GM21619 (cell line): Measurements from ENCODE around the gene KDR.

Experiments
- ATAC-seq: cut with Tn5 transposase; IDR thresholded peaks from one replicate; pipeline ENCODE4 v1.9.1; 2021; ENCODE audit not compliant: unreplicated experiment

The KDR gene

DNA sequence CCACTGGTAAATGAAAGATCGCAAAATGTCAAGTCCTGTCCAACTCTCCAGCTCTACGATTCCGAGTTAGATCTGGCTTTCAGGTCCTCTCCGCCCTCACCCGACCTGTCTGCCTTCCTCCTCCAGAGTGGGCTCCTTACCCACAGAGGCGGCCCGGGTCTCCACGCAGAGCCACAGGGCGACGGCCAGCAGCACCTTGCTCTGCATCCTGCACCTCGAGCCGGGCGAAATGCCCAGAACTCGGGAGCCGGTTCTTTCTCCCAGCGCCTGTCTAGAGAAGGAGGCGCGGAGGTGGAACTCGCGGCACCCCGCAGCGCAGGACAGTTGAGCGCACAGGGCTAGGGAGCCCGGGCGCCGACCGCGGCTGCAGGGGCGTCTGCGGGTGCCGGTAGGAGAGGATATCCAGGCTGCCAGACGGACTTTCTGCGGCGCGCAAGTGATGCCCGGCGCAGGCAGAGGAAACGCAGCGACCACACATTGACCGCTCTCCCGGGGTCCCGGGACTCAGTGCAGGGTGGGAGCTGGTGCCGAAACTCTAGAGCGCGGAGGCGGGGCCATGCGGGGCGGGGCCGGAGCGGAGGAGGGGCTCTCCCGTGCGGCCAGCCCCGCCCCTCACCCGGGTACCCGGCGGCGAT is at the start of gene KDR:
KDR (minus strand) TSS at position 509 of the 635 bp plus-strand sequence; CDS start at position 207, 302 bp downstream.
- no peak for ATAC-seq

DNA sequence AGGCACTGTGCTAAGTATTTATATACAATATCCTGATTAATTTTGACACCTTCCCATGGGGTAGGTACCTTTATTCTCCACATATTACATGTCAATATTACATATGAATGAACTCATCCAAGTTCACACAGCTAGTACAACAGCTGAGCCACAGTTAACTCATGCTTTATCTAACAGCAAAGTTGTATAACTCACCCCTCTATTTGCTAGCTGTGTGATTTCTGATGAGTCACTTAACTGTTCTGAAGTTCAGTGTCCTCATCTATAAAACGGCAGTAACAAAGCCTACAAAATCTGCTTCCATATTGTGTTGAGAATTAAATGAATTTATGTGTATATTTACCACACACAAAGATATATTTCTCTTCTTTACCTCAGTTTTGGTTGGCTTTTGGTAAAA is 48.2 kb upstream of the KDR start:
- no peak for ATAC-seq

DNA sequence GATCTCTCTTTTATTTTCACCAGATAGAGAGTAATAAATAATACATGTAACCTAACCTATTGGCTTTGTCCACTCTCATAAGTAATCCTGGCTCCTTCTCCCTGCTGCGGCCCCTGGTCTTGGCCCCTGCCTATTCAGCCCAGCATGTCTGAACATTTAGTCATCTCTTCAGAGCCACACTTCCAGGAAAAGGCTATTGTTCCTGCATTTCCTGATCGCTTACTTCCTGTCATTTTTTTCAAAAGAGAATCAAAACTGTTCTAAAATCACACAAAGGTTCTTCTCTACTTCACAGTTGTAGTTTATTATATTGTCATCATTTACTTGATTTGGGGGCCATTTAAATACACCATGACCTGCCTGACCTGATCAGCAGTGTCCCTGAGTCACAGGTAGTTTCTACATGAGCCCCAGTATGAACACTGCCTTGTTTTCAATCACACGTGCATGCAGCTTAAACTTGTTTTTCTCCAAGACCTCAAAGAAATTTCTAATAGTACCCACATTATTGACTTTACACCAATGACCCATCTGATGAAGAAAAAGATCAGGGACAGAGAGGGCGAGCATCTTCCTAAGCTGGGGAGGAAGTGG is 47.4 kb upstream of the KDR start:
- no peak for ATAC-seq

DNA sequence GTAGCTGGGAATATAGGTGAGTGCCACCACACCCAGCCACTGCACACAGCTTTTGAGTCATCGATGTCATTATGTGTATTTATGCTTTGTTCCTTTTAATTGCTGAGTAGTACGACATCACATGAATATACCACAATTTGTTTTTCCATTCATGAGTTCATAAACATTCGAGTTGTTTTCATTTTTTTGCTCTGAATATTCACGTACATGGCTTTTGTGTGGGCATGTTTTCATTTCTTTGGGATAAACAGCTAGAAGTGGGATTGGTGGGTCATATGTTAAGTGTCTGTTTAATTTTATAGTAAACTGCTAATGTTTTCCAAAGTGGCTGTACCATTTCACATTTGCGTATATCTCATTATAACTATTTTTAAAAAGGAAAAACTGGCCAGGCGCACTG is 45.1 kb upstream of the KDR start:
- ATAC-seq = no peak

DNA sequence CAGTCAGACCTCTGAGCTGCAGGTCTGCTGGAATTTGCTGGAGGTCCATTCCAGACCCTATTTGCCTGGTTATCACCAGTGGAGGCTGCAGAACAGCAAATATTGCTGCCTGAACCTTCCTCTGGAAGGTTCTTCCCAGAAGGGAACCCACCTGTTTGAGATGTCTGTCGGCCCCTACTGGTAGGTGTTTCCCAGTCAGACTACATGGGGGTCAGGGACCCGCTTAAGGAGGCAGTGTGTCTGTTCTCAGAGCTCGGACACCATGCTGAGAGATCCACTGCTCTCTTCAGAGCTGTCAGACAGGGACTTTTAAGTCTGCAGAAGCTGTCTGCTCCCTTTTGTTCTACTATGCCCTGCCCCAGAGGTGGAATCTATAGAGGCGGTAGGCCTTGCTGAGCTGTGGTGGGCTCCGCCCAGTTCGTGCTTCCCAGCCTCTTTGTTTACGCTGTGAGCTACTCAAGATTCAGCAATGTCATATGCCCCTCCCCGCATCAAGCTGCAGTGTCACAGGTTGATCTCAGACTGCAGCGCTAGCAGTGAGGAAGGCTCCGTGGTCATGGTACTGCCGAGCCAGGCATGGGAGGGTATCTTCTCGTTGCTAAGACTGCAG is 44.1 kb upstream of the KDR start:
- no peak for ATAC-seq

DNA sequence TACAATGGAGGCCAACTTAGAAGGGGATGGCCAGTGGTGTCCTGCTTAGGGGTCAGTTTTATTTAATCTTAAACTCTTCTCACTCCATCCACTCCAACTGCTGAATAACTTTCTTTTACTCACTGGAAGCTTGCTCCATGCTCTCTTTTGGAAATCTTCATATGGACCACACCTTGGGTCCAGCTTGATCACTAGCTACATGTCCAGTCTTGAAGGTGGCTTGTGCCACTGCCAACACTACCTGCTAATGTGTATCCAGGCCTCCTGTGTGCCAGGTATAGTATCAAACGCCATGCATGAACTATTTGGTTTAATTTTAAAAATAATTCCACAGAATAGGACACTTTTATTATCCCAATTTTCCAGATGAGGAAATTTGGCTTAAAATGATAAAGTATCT is 37.0 kb upstream of the KDR start:
- ATAC-seq = no peak

DNA sequence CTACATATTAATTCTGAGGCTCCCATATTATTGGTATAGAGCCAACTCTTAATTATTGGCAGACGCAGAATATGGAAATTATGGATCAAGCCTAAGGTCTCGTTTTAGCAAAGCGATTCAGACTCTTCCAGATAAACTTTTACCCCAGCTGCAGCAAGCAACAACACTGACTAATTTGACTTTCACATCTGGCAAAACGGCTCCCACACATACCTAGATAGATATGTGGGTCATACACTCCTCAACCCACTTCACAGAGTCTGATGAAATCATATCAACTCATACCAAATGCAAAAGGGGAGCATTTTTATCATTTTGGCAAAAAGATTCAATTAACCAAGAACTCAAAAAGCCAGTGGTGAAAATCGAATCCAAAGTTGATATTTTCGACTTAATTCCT is 36.3 kb upstream of the KDR start:
- no peak for ATAC-seq

DNA sequence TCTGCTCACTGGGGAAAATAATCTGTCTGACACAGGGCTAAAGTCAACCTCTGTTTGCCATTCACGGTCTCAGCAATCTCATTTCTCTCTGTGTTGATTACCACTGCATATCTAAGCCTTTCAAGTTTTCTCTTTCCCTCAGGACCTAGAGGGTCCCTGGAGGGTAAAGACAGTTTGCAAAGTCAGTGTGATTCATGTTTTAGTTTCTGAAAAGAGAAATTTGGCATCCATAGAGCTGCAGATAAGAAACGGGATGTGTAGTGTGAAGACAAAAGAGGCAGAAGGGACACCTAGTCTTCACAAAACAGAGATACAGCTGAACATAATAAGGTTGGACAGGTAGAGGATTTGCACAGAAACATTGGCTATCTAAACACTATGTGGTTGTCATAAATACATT is 34.5 kb upstream of the KDR start:
- ATAC-seq = no peak

DNA sequence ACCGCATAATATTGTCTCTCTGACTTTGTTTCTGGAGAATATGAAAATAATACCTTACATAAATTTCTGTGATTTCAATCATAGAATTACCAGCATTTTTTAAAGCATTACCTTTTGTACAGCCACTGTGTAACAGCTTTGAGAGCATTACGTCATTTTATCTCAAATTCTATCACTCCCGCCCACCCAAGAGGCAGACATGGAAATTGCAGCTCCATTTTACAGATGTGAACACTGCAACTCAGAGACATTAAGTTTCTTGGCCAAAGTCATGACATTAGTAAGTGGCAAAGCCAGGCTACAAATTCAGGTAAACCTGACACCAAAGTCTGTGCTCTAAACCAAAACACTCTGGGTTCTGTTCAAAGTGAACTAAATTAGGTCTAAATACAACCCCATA is 33.6 kb upstream of the KDR start:
- no peak for ATAC-seq

DNA sequence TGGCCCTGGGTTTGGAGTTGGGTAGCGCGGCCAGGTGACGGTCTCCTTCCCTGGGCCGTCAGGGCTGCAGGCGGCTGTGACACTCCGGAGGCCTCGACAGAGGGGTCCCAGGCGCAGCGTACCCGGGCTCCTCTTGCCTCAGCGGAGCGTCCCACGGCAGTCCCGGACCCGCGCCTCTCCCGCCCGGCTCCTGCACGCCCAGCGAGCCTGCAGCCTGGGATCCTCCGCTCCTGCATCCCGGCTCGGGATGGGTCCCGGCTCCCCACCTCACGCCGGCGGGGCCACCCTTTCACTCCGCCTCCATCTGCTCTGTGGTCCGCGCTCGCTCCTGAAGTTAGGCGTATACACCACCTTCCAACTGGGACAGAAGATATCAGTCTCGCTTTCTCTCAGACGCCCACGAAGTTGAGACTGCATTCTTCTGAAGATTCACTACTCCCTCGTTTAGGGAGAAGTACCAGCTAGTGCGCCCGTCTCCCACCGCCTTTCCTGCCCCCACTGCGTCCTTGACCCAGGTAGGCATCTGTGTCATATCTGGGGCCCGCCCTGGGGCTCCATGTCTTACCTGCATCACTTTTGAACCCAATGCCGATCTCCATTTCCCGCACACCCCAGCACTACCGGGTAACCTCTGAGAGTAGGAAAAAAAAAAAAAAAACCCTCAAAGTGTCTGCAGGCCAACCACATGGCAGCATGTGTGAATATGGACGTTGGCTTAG is 32.3 kb upstream of the KDR start:
- ATAC-seq = no peak

DNA sequence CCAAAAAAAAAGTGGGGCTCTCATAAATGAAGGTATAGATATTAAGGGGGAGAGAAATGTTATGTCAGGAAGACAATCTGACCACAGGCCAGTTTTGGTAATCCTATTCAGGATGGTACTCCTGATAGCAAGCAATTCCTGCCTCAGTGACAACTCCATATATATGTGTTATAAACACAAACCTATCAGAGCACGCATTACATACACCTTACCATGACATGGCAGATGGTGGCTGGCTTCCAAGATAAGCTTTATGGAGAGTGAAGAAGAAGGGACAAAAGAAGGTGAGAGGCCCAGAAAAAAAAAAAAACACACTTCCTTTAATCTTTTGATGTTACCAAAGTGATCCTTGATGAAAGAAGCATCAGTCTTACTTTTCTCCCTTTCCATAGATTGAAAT is 29.5 kb upstream of the KDR start:
- no peak for ATAC-seq

DNA sequence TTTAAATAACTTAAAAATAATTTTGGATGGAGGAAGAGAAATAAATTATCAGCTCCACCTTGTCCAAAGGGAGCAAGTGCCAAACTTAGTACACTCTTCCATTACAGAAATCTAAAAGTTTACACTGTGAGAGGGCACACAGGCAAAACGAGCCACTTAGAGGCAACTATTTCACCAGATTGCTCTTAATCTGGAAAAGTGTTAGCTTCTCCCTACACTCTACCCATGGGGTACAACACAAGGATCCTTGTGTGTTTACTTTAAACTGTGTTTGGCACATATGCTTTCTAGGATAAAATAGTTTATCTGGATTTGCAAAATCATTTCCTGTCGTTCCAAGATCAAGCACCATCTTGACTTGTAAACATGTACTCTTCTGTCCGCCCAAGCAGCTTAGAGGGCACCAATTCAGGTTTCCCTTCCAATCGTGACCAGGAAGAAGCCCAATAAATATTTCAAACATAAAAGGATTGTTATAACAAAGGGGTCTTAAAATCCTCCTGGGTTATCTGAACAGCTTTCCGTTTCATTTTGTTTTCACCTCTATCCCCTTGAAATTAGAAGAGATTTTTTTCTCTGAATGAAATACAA is 29.0 kb upstream of the KDR start:
- ATAC-seq = no peak

DNA sequence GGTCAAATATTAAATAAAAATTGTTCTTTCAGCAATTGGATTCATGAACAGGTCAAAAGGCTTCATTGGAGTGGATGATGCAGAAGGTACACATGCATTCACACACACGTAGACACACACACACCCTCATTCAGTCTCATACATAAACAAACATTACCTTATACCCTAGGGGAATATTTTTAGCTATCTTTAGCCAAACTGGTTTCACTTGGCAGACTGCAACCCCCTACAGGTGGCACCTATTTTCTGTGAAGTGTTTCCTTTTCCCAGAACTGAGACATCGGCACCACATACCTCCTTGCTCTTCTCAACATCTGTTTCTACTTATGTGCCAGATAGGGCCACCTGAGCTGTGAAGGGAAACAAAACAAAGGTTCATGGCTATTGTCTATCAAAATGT is 18.5 kb upstream of the KDR start:
- no peak for ATAC-seq

DNA sequence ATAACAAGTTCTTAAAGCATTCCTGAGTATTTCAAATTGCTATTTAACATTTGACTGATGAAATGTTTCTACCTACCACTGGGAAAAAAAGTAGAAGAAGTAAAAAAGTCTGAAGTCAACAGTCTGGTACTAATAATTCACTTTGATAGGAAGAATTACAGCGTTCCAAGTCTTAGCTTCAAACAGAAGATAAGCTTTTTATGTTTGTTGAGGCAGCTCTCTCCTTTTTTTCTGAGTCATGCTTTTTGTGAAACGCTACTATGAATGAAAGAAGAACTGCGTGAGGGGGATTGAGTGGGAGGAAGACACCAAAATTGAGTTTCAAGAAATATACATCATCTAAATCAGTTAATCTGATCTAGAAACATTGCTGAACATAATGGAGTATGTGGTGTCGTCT is 13.0 kb upstream of the KDR start:
- no peak for ATAC-seq

DNA sequence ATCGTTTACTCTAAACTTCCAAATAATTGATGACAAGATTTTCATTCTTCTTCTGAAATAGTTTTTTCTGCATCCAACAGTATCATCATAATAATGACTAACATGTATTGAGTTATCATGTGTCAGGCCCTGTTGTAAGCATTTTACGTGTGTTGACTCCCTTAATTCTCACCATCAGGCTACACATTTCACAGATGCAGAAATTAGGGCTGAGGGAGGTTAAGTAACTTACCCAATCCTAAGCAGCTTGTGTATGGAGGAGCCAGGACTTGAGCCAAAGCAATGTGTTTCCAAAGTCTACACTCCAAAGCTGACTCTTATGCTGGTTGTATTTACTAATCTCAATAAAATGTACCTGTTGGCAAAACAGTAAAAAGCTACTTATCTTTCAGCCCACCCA is 11.2 kb upstream of the KDR start:
- no peak for ATAC-seq

DNA sequence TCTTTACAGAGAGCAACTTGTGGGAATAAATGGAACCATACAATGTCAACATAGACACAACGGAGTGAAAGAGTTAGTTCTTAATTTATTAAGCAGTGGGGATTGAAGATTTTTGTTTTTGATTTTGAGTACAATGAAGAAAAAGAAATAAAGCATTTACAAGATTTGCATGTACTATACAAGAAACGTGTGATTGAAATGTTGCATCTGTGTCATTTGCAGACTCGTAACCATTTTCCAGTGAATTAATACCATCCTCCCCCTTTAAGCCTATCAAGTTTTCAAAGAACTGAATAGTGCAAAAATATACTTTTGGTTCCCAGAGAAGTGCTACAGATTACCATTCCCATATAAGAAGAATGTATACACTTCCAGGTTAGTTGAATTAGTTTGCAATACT is 8.6 kb upstream of the KDR start:
- ATAC-seq = no peak

DNA sequence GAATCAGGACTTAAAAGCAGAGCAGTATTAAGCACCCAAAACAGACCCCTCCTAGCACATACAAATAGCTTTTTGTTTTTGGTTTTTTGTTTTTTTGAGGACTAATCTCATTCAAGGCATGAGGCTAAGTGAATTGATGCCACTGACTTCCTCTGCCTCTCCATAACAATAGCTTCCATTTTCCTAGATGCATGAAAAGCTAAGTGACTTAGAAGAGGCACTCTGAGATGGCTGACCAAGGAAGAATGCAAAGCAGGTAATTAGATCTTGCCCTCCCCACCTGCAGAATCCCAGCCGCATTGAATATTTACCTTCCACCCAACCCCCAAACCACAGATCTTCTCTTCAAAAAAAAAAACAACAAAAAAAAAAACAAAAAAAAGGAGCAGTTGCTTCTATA is 7.4 kb upstream of the KDR start:
- ATAC-seq = no peak

DNA sequence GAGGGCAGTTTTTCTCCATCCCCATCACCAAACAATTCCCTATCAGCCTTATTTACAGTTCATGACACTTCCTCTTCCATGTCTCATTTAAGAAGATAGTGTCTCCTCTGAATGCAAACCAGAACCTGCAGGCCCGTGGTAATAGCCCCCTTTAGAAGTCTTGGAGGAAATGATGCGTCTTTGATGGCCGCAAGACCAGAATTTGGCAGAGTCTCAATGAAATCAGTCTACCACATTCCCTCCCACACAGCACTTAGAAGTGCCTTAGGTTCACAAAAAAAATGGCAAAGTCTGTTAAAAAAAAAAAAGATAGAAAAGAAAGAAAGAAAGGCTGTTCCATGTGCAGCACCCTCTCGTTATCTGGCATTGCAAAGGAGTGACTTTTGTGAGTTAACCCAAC is 2.1 kb upstream of the KDR start:
- ATAC-seq = no peak

DNA sequence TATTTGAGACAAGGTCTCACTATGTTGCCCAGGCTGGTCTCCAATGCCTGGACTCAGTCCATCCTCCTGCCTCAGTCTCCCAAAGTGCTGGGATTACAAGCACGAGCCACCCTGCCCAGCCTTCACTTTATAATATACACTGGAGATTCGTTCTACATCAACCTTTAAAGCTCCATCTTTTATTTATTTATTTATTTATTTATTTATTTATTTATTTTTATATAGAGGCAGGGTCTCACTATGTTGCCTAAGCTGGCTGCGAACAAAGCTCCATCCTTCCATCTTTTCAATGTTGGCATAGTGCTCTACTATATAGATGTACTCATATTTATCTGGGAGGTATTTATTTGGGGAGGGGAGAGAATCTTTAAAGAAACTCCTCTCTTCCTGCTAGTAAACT is 1.7 kb upstream of the KDR start:
- ATAC-seq = no peak

DNA sequence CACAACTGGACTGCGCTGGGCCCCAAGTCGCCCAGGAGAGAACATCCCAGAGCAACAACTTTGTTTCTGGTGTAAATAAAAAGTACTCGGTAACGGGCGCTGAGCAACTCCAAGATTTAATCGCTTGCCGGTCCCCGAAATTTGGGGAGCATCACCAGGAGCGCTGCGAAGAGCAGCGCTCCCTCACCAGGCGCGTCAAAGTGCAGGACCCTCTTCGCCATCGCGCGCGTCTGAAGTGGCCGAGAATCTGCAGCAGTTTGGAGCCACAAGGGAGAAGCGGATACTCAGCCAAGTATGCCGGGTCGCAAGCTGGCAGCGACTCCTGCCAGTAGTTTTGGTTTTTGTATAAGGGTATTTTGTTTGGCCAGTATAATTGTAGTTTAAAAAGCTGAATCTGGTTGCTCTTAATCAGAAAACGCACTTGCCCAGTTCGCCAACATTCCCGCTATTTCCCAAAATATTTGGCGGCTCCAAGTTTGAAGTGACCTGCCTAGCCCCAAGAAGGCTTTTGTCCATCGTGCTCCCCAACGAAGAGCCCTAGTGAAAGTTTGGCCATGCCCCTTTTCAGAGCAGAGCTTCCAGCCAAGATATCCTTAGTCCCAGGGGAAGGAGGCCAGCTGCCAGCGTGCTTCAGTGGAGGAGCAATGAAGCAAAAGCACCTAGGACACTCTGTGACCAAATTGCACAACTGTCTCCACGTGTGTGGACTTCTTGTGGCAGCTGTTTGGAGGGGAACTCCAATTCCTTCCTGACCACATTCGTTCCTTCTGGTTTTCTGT is 557 bp upstream of the KDR start:
- ATAC-seq = no peak
